ENCODE measurements around the gene MCHR1. TPM values are rescaled to one million over a fixed set of nuclear protein-coding genes. Genes with fewer than 3 reads are reported as not detected.
A peak's percentile ranks its signal among the peaks of the same experiment; 100 is the strongest.

The MCHR1 gene
- total RNA-seq, 1 experiment from 2014 or later, result 0.24 TPM

- peaks cover 44% of the 10 kb centered on the region for H4K20me1 ChIP-seq (ENCODE audit: insufficient read depth)
- peak overlapping the region; percentile 85; the same call in 1 of the 2 replicates for H3K4me3 ChIP-seq
- DNase-seq, result no peak
- BruUV-seq (replicated peaks), result no TSS peak
- H3K36me3 ChIP-seq (ENCODE audit: low read depth), result no peaks in the 10 kb centered on the region
- CTCF ChIA-PET, result interaction anchor here (0.6 to 0.7 kb wide), 3 partner anchors 13 to 108 kb away, joined by 3 to 5 read pairs (median 3); no protein-coding TSS in a partner anchor
- H2AFZ ChIP-seq, result no peak overlapping the region
- no peak overlapping the region for H3K27ac ChIP-seq
- H3K4me2 ChIP-seq, result peak overlapping the region; percentile 99
- POLR2A ChIA-PET (ENCODE audit: unreplicated experiment), result interaction anchor here (0.6 to 0.8 kb wide), 4 partner anchors 77 to 317 kb away, joined by 3 to 5 read pairs (median 4); no protein-coding TSS in a partner anchor
- no peaks in the 10 kb centered on the region for H3K9me3 ChIP-seq (ENCODE audit: insufficient read depth, low read depth)
- H3K9me2 ChIP-seq (ENCODE audit: insufficient read depth), result no peaks in the 10 kb centered on the region
- no peaks in the 10 kb centered on the region for H3F3A ChIP-seq (ENCODE audit: insufficient read depth, low read depth)
- H3K4me1 ChIP-seq (replicated peaks; ENCODE audit: insufficient read depth), result peaks cover 30% of the 10 kb centered on the region
- H3K79me2 ChIP-seq (ENCODE audit: low read depth), result peaks cover 70% of the 10 kb centered on the region
- H3K27me3 ChIP-seq (ENCODE audit: insufficient read depth, low read depth), result no peaks in the 10 kb centered on the region
- intact Hi-C loops (cut with micrococcal nuclease; ENCODE audit: unreplicated experiment), result no loop called here
- TF ChIP-seq EZH2 (IDR thresholded peaks at IDR 0.05; ENCODE audit: low read depth), result no peak
- TF ChIP-seq CTCF (conservative IDR thresholded peaks at IDR 0.05), result no peak
Observed at GRCh38 chr22:40634119-40634903, 45.0 kb upstream of the MCHR1 start.

GRCh38 chr22:40635043-40635939, 44.0 kb upstream of the MCHR1 start:
- Histone ChIP-seq H3K9me2 (ENCODE audit: insufficient read depth) (no peaks in the 10 kb centered on the region), H3K4me3 (peak overlapping the region; percentile 85), H3K4me2 (peak overlapping the region; percentile 99), H3K36me3 (ENCODE audit: low read depth) (no peaks in the 10 kb centered on the region), H3F3A (ENCODE audit: insufficient read depth, low read depth) (no peaks in the 10 kb centered on the region), H4K20me1 (ENCODE audit: insufficient read depth) (peaks cover 37% of the 10 kb centered on the region), H3K79me2 (ENCODE audit: low read depth) (peaks cover 61% of the 10 kb centered on the region), H3K9me3 (ENCODE audit: insufficient read depth, low read depth) (no peaks in the 10 kb centered on the region), H3K27me3 (ENCODE audit: insufficient read depth, low read depth) (no peaks in the 10 kb centered on the region), H3K27ac (no peak overlapping the region), H3K4me1 (replicated peaks; ENCODE audit: insufficient read depth) (peaks cover 30% of the 10 kb centered on the region), H2AFZ (peak overlapping the region; percentile 79)
- ChIA-PET POLR2A (ENCODE audit: unreplicated experiment) (interaction anchor here (0.6 kb wide), 1 partner anchor 110 kb away, joined by 3 read pairs; no protein-coding TSS in a partner anchor), CTCF (interaction anchor here (0.7 kb wide), 2 partner anchors 102 to 109 kb away, joined by 3 read pairs; no protein-coding TSS in a partner anchor)
- TSS peak; percentile 46 for BruUV-seq (replicated peaks)
- no peak for DNase-seq
- intact Hi-C loops (cut with micrococcal nuclease; ENCODE audit: unreplicated experiment), result no loop called here
- TF ChIP-seq EZH2 (IDR thresholded peaks at IDR 0.05; ENCODE audit: low read depth) (no peak), CTCF (conservative IDR thresholded peaks at IDR 0.05) (no peak)

- Histone ChIP-seq H3K4me2 (peak overlapping the region; percentile 99), H4K20me1 (ENCODE audit: insufficient read depth) (peaks cover 31% of the 10 kb centered on the region), H3F3A (ENCODE audit: insufficient read depth, low read depth) (no peaks in the 10 kb centered on the region), H3K9me2 (ENCODE audit: insufficient read depth) (no peaks in the 10 kb centered on the region), H3K9me3 (ENCODE audit: insufficient read depth, low read depth) (no peaks in the 10 kb centered on the region), H3K4me1 (replicated peaks; ENCODE audit: insufficient read depth) (peaks cover 30% of the 10 kb centered on the region), H3K27me3 (ENCODE audit: insufficient read depth, low read depth) (no peaks in the 10 kb centered on the region), H3K27ac (no peak overlapping the region), H3K79me2 (ENCODE audit: low read depth) (peaks cover 54% of the 10 kb centered on the region), H3K4me3 (peak overlapping the region; percentile 85), H3K36me3 (ENCODE audit: low read depth) (no peaks in the 10 kb centered on the region), H2AFZ (peak overlapping the region; percentile 79)
- BruUV-seq (replicated peaks), result no TSS peak
- POLR2A ChIA-PET (ENCODE audit: unreplicated experiment), result no interaction called here
- DNase-seq, result no peak
- CTCF ChIA-PET, result no interaction called here
- intact Hi-C loops (cut with micrococcal nuclease; ENCODE audit: unreplicated experiment), result loop anchor here (1.0 to 2.0 kb wide), 3 partner anchors 69 to 149 kb away; no protein-coding TSS in a partner anchor
- TF ChIP-seq EZH2 (IDR thresholded peaks at IDR 0.05; ENCODE audit: low read depth) (no peak), CTCF (conservative IDR thresholded peaks at IDR 0.05) (no peak)
Observed at GRCh38 chr22:40635940-40636379, 43.3 kb upstream of the MCHR1 start.

Data from PC-9 (cell line).